Prostate gland (tissue), 2 donors: ENCODE results near the gene STAB2. TPM values are rescaled to one million over a fixed set of nuclear protein-coding genes. Genes with fewer than 3 reads are reported as not detected.
A peak's percentile ranks its signal among the peaks of the same experiment; 100 is the strongest.

Source experiments
- DNase-seq: peaks from one replicate; pipeline ENCODE4 v3.0.0-alpha.2; 2019; ENCODE audit warnings: low spot score
- H3K27ac ChIP-seq, 2 donors: fragments of 200-600 bp; sonication (generic); 2 replicates each; pipeline ENCODE4 v1.5.1; 2017 to 2019
- H3K27me3 ChIP-seq: fragments of 200-600 bp; sonication (generic); replicated peaks from 2 replicates; pipeline ENCODE4 v1.5.1; 2019; ENCODE audit not compliant: insufficient read depth
- H3K36me3 ChIP-seq, 2 donors: fragments of 200-600 bp; sonication (generic); 1 replicate in 1 of 2; 2 replicates in 1 of 2; pipeline versions ENCODE4 v1.5.1 to v1.8.1; 2017 to 2019
- H3K4me1 ChIP-seq: fragments of 200-600 bp; sonication (generic); replicated peaks from 2 replicates; pipeline ENCODE4 v1.5.1; 2019
- H3K4me3 ChIP-seq, 2 donors: fragments of 200-600 bp; sonication (generic); 2 replicates each; pipeline ENCODE4 v1.5.1; 2017 to 2019
- H3K9me3 ChIP-seq: fragments of 200-600 bp; sonication (generic); 2 replicates; pipeline ENCODE4 v1.5.1; 2017
- CTCF ChIP-seq, 4 experiments: fragments of 200-600 bp in 2 of 4; fragments of 450-650 bp in 2 of 4; sonication (generic) in 2 of 4; IDR thresholded peaks; 1 replicate in 3 of 4; 2 replicates in 1 of 4; pipeline ENCODE4 v1.5.1; 2016 to 2019; ENCODE audit warnings: antibody characterized with exemption in 4 of 4, mild to moderate bottlenecking in 2 of 4, moderate library complexity in 2 of 4
- POLR2A ChIP-seq: fragments of 450-650 bp; IDR thresholded peaks from one replicate; pipeline ENCODE4 v1.6.1; 2016; ENCODE audit warnings: antibody characterized with exemption, mild to moderate bottlenecking
- POLR2AphosphoS5 ChIP-seq: sonication (generic); formaldehyde crosslinking; IDR thresholded peaks from one replicate; pipeline ENCODE4 v1.6.1; 2017; ENCODE audit warnings: antibody characterized with exemption
- WGBS: methylation state at CpG from one replicate; pipeline ENCODE4 v1.1.5; 2018; 5-methylcytosine and 5-hydroxymethylcytosine counted together
- intact Hi-C: fragments of 100-400 bp; cut with DNase I; formaldehyde crosslinking; loops from one replicate; pipeline ENCODE4 v1.14.2; 2022
- total RNA-seq, 2 donors: library from RNA; depleted of rRNA; stranded (reverse); fragments of >200 nt; gene quantifications; one replicate each; pipeline ENCODE4 v1.1.0, GENCODE V29; 2016

Gene STAB2
- total RNA-seq, 2 donors from 2014 or later = 0.62 TPM; not detected in 1

- no peaks in the 10 kb centered on the region for H3K4me1 ChIP-seq
- TF ChIP-seq POLR2AphosphoS5 (no peak), CTCF (IDR thresholded peaks at IDR 0.05) (peak in 3 of 4 experiments; percentile 42 to 71 (median 42)), POLR2A (no peak)
- WGBS = 51% methylated on average over 15 of the region's 15 CpGs
- no peaks in the 10 kb centered on the region for H3K9me3 ChIP-seq
- DNase-seq = peak; percentile 16
- H3K36me3 ChIP-seq = no peaks in the 10 kb centered on the region
- H3K27ac ChIP-seq = no peak overlapping the region
- no peak overlapping the region for H3K4me3 ChIP-seq
- intact Hi-C loops = no loop called here
- no peaks in the 10 kb centered on the region for H3K27me3 ChIP-seq
These were observed 45.6 kb downstream of the STAB2 start for GRCh38 chr12:103632554-103633216.

- no peak overlapping the region for H3K4me3 ChIP-seq
- 94% methylated on average over 4 of the region's 4 CpGs for WGBS
- no peak for DNase-seq
- TF ChIP-seq POLR2A = no peak
- no peak for TF ChIP-seq POLR2AphosphoS5
- no peak for TF ChIP-seq CTCF (IDR thresholded peaks at IDR 0.05)
- no peaks in the 10 kb centered on the region for H3K27me3 ChIP-seq
- no peak overlapping the region for H3K27ac ChIP-seq
- H3K9me3 ChIP-seq = no peaks in the 10 kb centered on the region
- no peaks in the 10 kb centered on the region for H3K4me1 ChIP-seq
- no peaks in the 10 kb centered on the region for H3K36me3 ChIP-seq
- intact Hi-C loops = no loop called here
These were observed 47.7 kb downstream of the STAB2 start for GRCh38 chr12:103634732-103635131.

GRCh38 chr12:103635419-103635818 is 48.3 kb downstream of the STAB2 start:
- no peak overlapping the region for H3K4me3 ChIP-seq
- DNase-seq = no peak
- intact Hi-C loops = no loop called here
- no peaks in the 10 kb centered on the region for H3K27me3 ChIP-seq
- H3K27ac ChIP-seq = no peak overlapping the region
- WGBS = 100% methylated on average over 3 of the region's 4 CpGs
- no peaks in the 10 kb centered on the region for H3K4me1 ChIP-seq
- H3K36me3 ChIP-seq = no peaks in the 10 kb centered on the region
- no peaks in the 10 kb centered on the region for H3K9me3 ChIP-seq
- TF ChIP-seq POLR2A = no peak
- no peak for TF ChIP-seq POLR2AphosphoS5
- no peak for TF ChIP-seq CTCF (IDR thresholded peaks at IDR 0.05)

- H3K36me3 ChIP-seq = no peaks in the 10 kb centered on the region
- H3K4me3 ChIP-seq = no peak overlapping the region
- H3K27ac ChIP-seq = no peak overlapping the region
- TF ChIP-seq POLR2A = no peak
- TF ChIP-seq CTCF (IDR thresholded peaks at IDR 0.05) = no peak
- TF ChIP-seq POLR2AphosphoS5 = no peak
- DNase-seq = no peak
- H3K4me1 ChIP-seq = no peaks in the 10 kb centered on the region
- WGBS = 74% methylated on average over 7 of the region's 7 CpGs
- H3K9me3 ChIP-seq = no peaks in the 10 kb centered on the region
- H3K27me3 ChIP-seq = no peaks in the 10 kb centered on the region
- intact Hi-C loops = no loop called here
These were observed 49.9 kb downstream of the STAB2 start for GRCh38 chr12:103637021-103637420.

- H3K4me3 ChIP-seq = no peak overlapping the region
- WGBS = 84% methylated on average over 2 of the region's 2 CpGs
- TF ChIP-seq POLR2AphosphoS5 = no peak
- TF ChIP-seq CTCF (IDR thresholded peaks at IDR 0.05) = no peak
- TF ChIP-seq POLR2A = no peak
These were observed 50.4 kb downstream of the STAB2 start for GRCh38 chr12:103637429-103637828.

More at GRCh38 chr12:103637429-103637828, 50.4 kb downstream of the STAB2 start:
- Histone ChIP-seq H3K9me3 (no peaks in the 10 kb centered on the region), H3K27ac (no peak overlapping the region), H3K36me3 (no peaks in the 10 kb centered on the region), H3K4me1 (no peaks in the 10 kb centered on the region), H3K27me3 (no peaks in the 10 kb centered on the region)
- no peak for DNase-seq
- intact Hi-C loops = no loop called here
